WERI-Rb-1 (cell line): ENCODE data around the gene TCFL5.

Source experiments
- DNase-seq: peaks from one replicate; pipeline ENCODE4 v3.0.0-alpha.2; 2020
- H3K27ac ChIP-seq: fragments of 250-450 bp; sonication (Bioruptor Pico); 2 replicates; pipeline ENCODE4 v1.5.1; 2020; ENCODE audit warnings: mild to moderate bottlenecking, moderate library complexity
- H3K27me3 ChIP-seq: fragments of 250-450 bp; sonication (Bioruptor Pico); 2 replicates; pipeline ENCODE4 v1.5.1; 2021; ENCODE audit warnings: mild to moderate bottlenecking, low read depth, moderate library complexity; ENCODE audit not compliant: insufficient read depth, severe bottlenecking
- H3K36me3 ChIP-seq: fragments of 250-450 bp; sonication (Bioruptor Pico); 2 replicates; pipeline ENCODE4 v1.5.1; 2020; ENCODE audit warnings: mild to moderate bottlenecking, moderate library complexity
- H3K4me3 ChIP-seq: 2 replicates; pipeline ENCODE4 v1.5.1; 2011; ENCODE audit warnings: low read depth, mild to moderate bottlenecking, control low read depth, low read length
- H3K9me3 ChIP-seq: fragments of 250-450 bp; sonication (Bioruptor Pico); 2 replicates; pipeline ENCODE4 v1.5.1; 2021; ENCODE audit warnings: mild to moderate bottlenecking, moderate library complexity; ENCODE audit not compliant: severe bottlenecking
- CTCF ChIP-seq: IDR thresholded peaks from 2 replicates; pipeline ENCODE4 v1.5.1; 2011; ENCODE audit warnings: low read depth, mild to moderate bottlenecking, control low read depth, inconsistent platforms, low read length

Gene TCFL5

GRCh38 chr20:62808211-62808865 is 53.3 kb downstream of the TCFL5 start:
- Histone ChIP-seq H3K36me3 (peaks cover 60% of the 10 kb centered on the region), H3K4me3 (no peak overlapping the region), H3K27ac (no peak overlapping the region), H3K9me3 (no peaks in the 10 kb centered on the region), H3K27me3 (no peaks in the 10 kb centered on the region)
- peak; percentile 75 for TF ChIP-seq CTCF
- peak; percentile 70 for DNase-seq

- no peak overlapping the region for H3K4me3 ChIP-seq
- no peak for DNase-seq
- H3K36me3 ChIP-seq: peaks cover 58% of the 10 kb centered on the region
- no peaks in the 10 kb centered on the region for H3K9me3 ChIP-seq
- no peaks in the 10 kb centered on the region for H3K27me3 ChIP-seq
- H3K27ac ChIP-seq: no peak overlapping the region
- TF ChIP-seq CTCF: no peak
These were observed 54.0 kb downstream of the TCFL5 start for GRCh38 chr20:62807444-62808210.

GRCh38 chr20:62806383-62807050 is 55.1 kb downstream of the TCFL5 start:
- Histone ChIP-seq H3K27ac (peak overlapping the region; percentile 21), H3K36me3 (peaks cover 49% of the 10 kb centered on the region), H3K27me3 (no peaks in the 10 kb centered on the region), H3K9me3 (no peaks in the 10 kb centered on the region), H3K4me3 (no peak overlapping the region; the same call in 1 of the 2 replicates)
- no peak for TF ChIP-seq CTCF
- no peak for DNase-seq

- Histone ChIP-seq H3K36me3 (peaks cover 48% of the 10 kb centered on the region), H3K4me3 (peak overlapping the region; percentile 62), H3K27me3 (no peaks in the 10 kb centered on the region), H3K27ac (peak overlapping the region; percentile 21), H3K9me3 (no peaks in the 10 kb centered on the region)
- no peak for TF ChIP-seq CTCF
- DNase-seq: no peak
These were observed 55.8 kb downstream of the TCFL5 start for GRCh38 chr20:62805711-62806382.

- H3K27ac ChIP-seq: peak overlapping the region; percentile 73
These were observed 56.4 kb downstream of the TCFL5 start for GRCh38 chr20:62805155-62805710.

More at GRCh38 chr20:62805155-62805710, 56.4 kb downstream of the TCFL5 start:
- no peak for DNase-seq
- Histone ChIP-seq H3K27me3 (no peaks in the 10 kb centered on the region), H3K4me3 (peak overlapping the region; percentile 62), H3K36me3 (peaks cover 48% of the 10 kb centered on the region), H3K9me3 (no peaks in the 10 kb centered on the region)
- TF ChIP-seq CTCF: no peak
